Suprapubic skin (tissue), 4 donors: Measurements from ENCODE around the gene C2CD3.

ENCODE experiments used
- CTCF ChIP-seq, 2 donors: fragments of 200-600 bp in 1 of 2; fragments of 450-650 bp in 1 of 2; sonication (generic) in 1 of 2; IDR thresholded peaks; one replicate each; pipeline ENCODE4 v1.5.1; 2016 to 2019; ENCODE audit warnings: antibody characterized with exemption in 2 of 2, mild to moderate bottlenecking in 1 of 2, moderate library complexity in 1 of 2
- EP300 ChIP-seq: sonication (generic); formaldehyde crosslinking; IDR thresholded peaks from one replicate; pipeline ENCODE4 v1.6.1; 2017; ENCODE audit warnings: antibody characterized with exemption
- POLR2A ChIP-seq, 2 donors: fragments of 450-650 bp; IDR thresholded peaks; one replicate each; pipeline ENCODE4 v1.6.1; 2017; ENCODE audit warnings: antibody characterized with exemption in 2 of 2, mild to moderate bottlenecking in 2 of 2, moderate library complexity in 2 of 2
- POLR2AphosphoS5 ChIP-seq, 3 donors: sonication (generic); formaldehyde crosslinking; IDR thresholded peaks; one replicate each; pipeline ENCODE4 v1.6.1; 2017; ENCODE audit warnings: antibody characterized with exemption in 3 of 3

DNA sequence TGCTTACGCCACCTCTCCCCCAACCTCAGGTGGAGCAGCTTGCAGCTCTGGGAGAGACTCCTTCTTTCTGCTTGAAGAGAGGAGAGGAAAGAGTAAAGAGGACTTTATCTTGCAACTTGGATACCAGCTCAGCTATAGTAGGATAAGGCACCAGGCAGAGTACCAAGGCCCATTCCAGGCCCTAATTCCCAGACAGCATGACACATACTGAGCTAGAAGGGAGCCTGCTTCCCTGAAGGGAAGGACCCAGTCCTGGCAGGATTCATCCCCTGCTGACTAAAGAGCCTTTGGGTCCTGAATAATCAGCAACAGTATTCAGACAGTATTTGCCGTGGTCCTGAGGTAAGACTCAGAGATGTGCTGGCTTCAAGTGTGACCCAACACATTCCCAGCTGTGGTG lies 41.7 kb upstream of the C2CD3 start:
- TF ChIP-seq CTCF (IDR thresholded peaks at IDR 0.05) (no peak), POLR2A (IDR thresholded peaks at IDR 0.05) (no peak), EP300 (no peak), POLR2AphosphoS5 (IDR thresholded peaks at IDR 0.05) (no peak)
